ENCODE data around the gene PGP.

The PGP gene

GRCh38 chr16:2229632-2230250 lies 15.1 kb upstream of the PGP start:
- Histone ChIP-seq H4K20me1 (ENCODE audit: insufficient read depth) (no peaks in the 10 kb centered on the region), H2AFZ (ENCODE audit: low read depth) (no peak overlapping the region), H3K36me3 (ENCODE audit: insufficient read depth) (no peaks in the 10 kb centered on the region), H3K9ac (no peak overlapping the region), H3K27me3 (ENCODE audit: insufficient read depth, low read depth) (no peaks in the 10 kb centered on the region), H3K27ac (no peak overlapping the region), H3K4me3 (IDR thresholded peaks at IDR 0.05; ENCODE audit: insufficient read depth, low read depth, low read length) (no peak overlapping the region), H3K4me1 (ENCODE audit: low read depth, poor library complexity, severe bottlenecking) (peaks cover 5% of the 10 kb centered on the region), H3K4me2 (no peak overlapping the region), H3K79me2 (ENCODE audit: insufficient read depth, low read depth) (peaks cover 36% of the 10 kb centered on the region)
- no peak for TF ChIP-seq CTCF (conservative IDR thresholded peaks at IDR 0.05; ENCODE audit: low read depth, low read length)

- peaks cover 42% of the 10 kb centered on the region for H3K79me2 ChIP-seq (ENCODE audit: insufficient read depth, low read depth)
- no peaks in the 10 kb centered on the region for H4K20me1 ChIP-seq (ENCODE audit: insufficient read depth)
- H3K36me3 ChIP-seq (ENCODE audit: insufficient read depth): no peaks in the 10 kb centered on the region
- H3K27me3 ChIP-seq (ENCODE audit: insufficient read depth, low read depth): no peaks in the 10 kb centered on the region
- H3K9ac ChIP-seq: no peak overlapping the region
- no peak overlapping the region for H3K27ac ChIP-seq
- no peak overlapping the region for H2AFZ ChIP-seq (ENCODE audit: low read depth)
- H3K4me2 ChIP-seq: no peak overlapping the region
- no peak for TF ChIP-seq CTCF (conservative IDR thresholded peaks at IDR 0.05; ENCODE audit: low read depth, low read length)
- H3K4me3 ChIP-seq (IDR thresholded peaks at IDR 0.05; ENCODE audit: insufficient read depth, low read depth, low read length): no peak overlapping the region
- H3K4me1 ChIP-seq (ENCODE audit: low read depth, poor library complexity, severe bottlenecking): peaks cover 11% of the 10 kb centered on the region
Measured at GRCh38 chr16:2229091-2229490, 14.5 kb upstream of the PGP start.

- no peak overlapping the region for H2AFZ ChIP-seq (ENCODE audit: low read depth)
- TF ChIP-seq CTCF (conservative IDR thresholded peaks at IDR 0.05; ENCODE audit: low read depth, low read length): no peak
- H3K27ac ChIP-seq: no peak overlapping the region
- H3K9ac ChIP-seq: no peak overlapping the region
- no peak overlapping the region for H3K4me2 ChIP-seq
- no peaks in the 10 kb centered on the region for H3K27me3 ChIP-seq (ENCODE audit: insufficient read depth, low read depth)
- H4K20me1 ChIP-seq (ENCODE audit: insufficient read depth): no peaks in the 10 kb centered on the region
- H3K4me1 ChIP-seq (ENCODE audit: low read depth, poor library complexity, severe bottlenecking): peaks cover 11% of the 10 kb centered on the region
- no peak overlapping the region for H3K4me3 ChIP-seq (IDR thresholded peaks at IDR 0.05; ENCODE audit: insufficient read depth, low read depth, low read length)
- no peaks in the 10 kb centered on the region for H3K36me3 ChIP-seq (ENCODE audit: insufficient read depth)
- H3K79me2 ChIP-seq (ENCODE audit: insufficient read depth, low read depth): peaks cover 48% of the 10 kb centered on the region
Measured at GRCh38 chr16:2228161-2228824, 13.7 kb upstream of the PGP start.

GRCh38 chr16:2226918-2227317 lies 12.3 kb upstream of the PGP start:
- Histone ChIP-seq H2AFZ (ENCODE audit: low read depth) (no peak overlapping the region), H3K79me2 (ENCODE audit: insufficient read depth, low read depth) (peaks cover 48% of the 10 kb centered on the region), H3K27me3 (ENCODE audit: insufficient read depth, low read depth) (no peaks in the 10 kb centered on the region), H4K20me1 (ENCODE audit: insufficient read depth) (no peaks in the 10 kb centered on the region), H3K4me2 (no peak overlapping the region), H3K27ac (no peak overlapping the region), H3K9ac (no peak overlapping the region), H3K4me3 (IDR thresholded peaks at IDR 0.05; ENCODE audit: insufficient read depth, low read depth, low read length) (no peak overlapping the region), H3K36me3 (ENCODE audit: insufficient read depth) (no peaks in the 10 kb centered on the region), H3K4me1 (ENCODE audit: low read depth, poor library complexity, severe bottlenecking) (peaks cover 16% of the 10 kb centered on the region)
- TF ChIP-seq CTCF (conservative IDR thresholded peaks at IDR 0.05; ENCODE audit: low read depth, low read length): no peak
